ENCODE measurements around the gene AKT1. TPM values are rescaled to one million over a fixed set of nuclear protein-coding genes. Genes with fewer than 3 reads are reported as not detected.
A peak's percentile ranks its signal among the peaks of the same experiment; 100 is the strongest.

Gene AKT1
- total and polyA plus RNA-seq, 7 experiments from 2014 or later: 6.8 to 131 (median 71.0) TPM

GRCh38 chr14:104768437-104769323, 26.9 kb downstream of the AKT1 start:
- no peak overlapping the region for H3K27ac Mint-ChIP-seq
- H3K36me3 Mint-ChIP-seq: peaks cover 0 to 26% (median 7%) of the 10 kb centered on the region in 5 donors
- H3K27me3 Mint-ChIP-seq: no peaks in the 10 kb centered on the region

GRCh38 chr14:104767634-104767918, 28.0 kb downstream of the AKT1 start:
- H3K4me3 ChIP-seq (ENCODE audit: low read length): no peak overlapping the region
- Mint-ChIP-seq H3K4me3 (no peak overlapping the region), H3K27ac (no peak overlapping the region), H3K9me3 (peaks cover 0 to 4% (median 0%) of the 10 kb centered on the region in 11 donors), H3K27me3 (no peaks in the 10 kb centered on the region), H3K36me3 (peaks cover 0 to 23% (median 7%) of the 10 kb centered on the region in 5 donors), H3K4me1 (peaks cover 0 to 10% (median 2%) of the 10 kb centered on the region in 7 donors)
- peaks cover 0 to 4% (median 0%) of the 10 kb centered on the region in 3 experiments for H3K9me3 ChIP-seq (ENCODE audit: control insufficient read depth in 2 of 3, low read length in 3 of 3)
- intact Hi-C loops (cut with micrococcal nuclease): loop anchor here (1.0 to 5.0 kb wide), 2 partner anchors 45 to 98 kb away; partner anchors contain the start of genes ADSS1 (in 1 of the 2) and CEP170B (in 1 of the 2)
- ChIA-PET CTCF (interaction anchor here (1.7 kb wide), 1 partner anchor 15 kb away, joined by 9 read pairs; the partner anchor contains the start of gene SIVA1), POLR2A (no interaction called here)
- DNase-seq (no peak), ATAC-seq (no peak)
- H3K36me3 ChIP-seq (ENCODE audit: control insufficient read depth in 2 of 3, insufficient read depth in 3 of 3, low read length in 3 of 3): peaks cover 0 to 21% (median 0%) of the 10 kb centered on the region in 3 experiments
- H3K27ac ChIP-seq (ENCODE audit: low read depth, low read length): no peak overlapping the region
- H3K27me3 ChIP-seq (ENCODE audit: control insufficient read depth in 2 of 2, insufficient read depth in 2 of 2, low read length in 2 of 2): no peaks in the 10 kb centered on the region
- H3K4me1 ChIP-seq (ENCODE audit: control insufficient read depth in 2 of 2, insufficient read depth in 2 of 2, low read length in 2 of 2): no peaks in the 10 kb centered on the region

More at GRCh38 chr14:104768437-104769323, 26.9 kb downstream of the AKT1 start:
- peaks cover 0 to 4% (median 0%) of the 10 kb centered on the region in 3 experiments for H3K9me3 ChIP-seq (ENCODE audit: control insufficient read depth in 2 of 3, low read length in 3 of 3)
- H3K4me1 Mint-ChIP-seq: peaks cover 0 to 10% (median 2%) of the 10 kb centered on the region in 7 donors
- ChIA-PET CTCF (interaction anchor here (0.6 to 1.9 kb wide), 13 partner anchors 10 to 148 kb away, joined by 3 to 26 read pairs (median 3); partner anchors contain the start of genes SIVA1 and ZBTB42), POLR2A (interaction anchor here (0.6 to 1.8 kb wide), 5 partner anchors 16 to 60 kb away, joined by 3 to 7 read pairs (median 4); partner anchors contain the start of genes SIVA1 and ZBTB42)
- H3K9me3 Mint-ChIP-seq: peaks cover 0 to 4% (median 0%) of the 10 kb centered on the region in 11 donors
- peaks cover 0 to 32% (median 4%) of the 10 kb centered on the region in 3 experiments for H3K36me3 ChIP-seq (ENCODE audit: control insufficient read depth in 2 of 3, insufficient read depth in 3 of 3, low read length in 3 of 3)
- no peaks in the 10 kb centered on the region for H3K27me3 ChIP-seq (ENCODE audit: control insufficient read depth in 2 of 2, insufficient read depth in 2 of 2, low read length in 2 of 2)
- H3K4me3 Mint-ChIP-seq: peak overlapping the region in 1 of 10 donors; percentile 37
- H3K4me3 ChIP-seq (ENCODE audit: low read length): no peak overlapping the region
- intact Hi-C loops (cut with micrococcal nuclease): loop anchor here (1.0 to 5.0 kb wide), 7 partner anchors 15 to 277 kb away; partner anchors contain the start of genes SIVA1 (in 2 of the 2) and ADSS1 (in 1 of the 2)
- H3K27ac ChIP-seq (ENCODE audit: low read depth, low read length): no peak overlapping the region
- ATAC-seq: peak; percentile 96
- peak; percentile 78 to 96 (median 87) for DNase-seq
- no peaks in the 10 kb centered on the region for H3K4me1 ChIP-seq (ENCODE audit: control insufficient read depth in 2 of 2, insufficient read depth in 2 of 2, low read length in 2 of 2)

- Mint-ChIP-seq H3K4me1 (peaks cover 0 to 12% (median 3%) of the 10 kb centered on the region in 7 donors), H3K9me3 (peaks cover 0 to 4% (median 0%) of the 10 kb centered on the region in 11 donors), H3K36me3 (peaks cover 3 to 21% (median 11%) of the 10 kb centered on the region in 5 donors), H3K4me3 (no peak overlapping the region), H3K27me3 (no peaks in the 10 kb centered on the region), H3K27ac (no peak overlapping the region)
- Histone ChIP-seq H3K4me3 (ENCODE audit: low read length) (no peak overlapping the region), H3K36me3 (ENCODE audit: control insufficient read depth in 2 of 3, insufficient read depth in 3 of 3, low read length in 3 of 3) (peaks cover 0 to 16% (median 0%) of the 10 kb centered on the region in 3 experiments), H3K27ac (ENCODE audit: low read depth, low read length) (no peak overlapping the region), H3K4me1 (ENCODE audit: control insufficient read depth in 2 of 2, insufficient read depth in 2 of 2, low read length in 2 of 2) (no peaks in the 10 kb centered on the region), H3K27me3 (ENCODE audit: control insufficient read depth in 2 of 2, insufficient read depth in 2 of 2, low read length in 2 of 2) (no peaks in the 10 kb centered on the region), H3K9me3 (ENCODE audit: control insufficient read depth in 2 of 3, low read length in 3 of 3) (peaks cover 0 to 4% (median 0%) of the 10 kb centered on the region in 3 experiments)
- POLR2A ChIA-PET: interaction anchor here (1.2 to 1.4 kb wide), 2 partner anchors 14 to 59 kb away, joined by 4 to 5 read pairs; partner anchors contain the start of gene SIVA1
- no peak for ATAC-seq
- no peak for DNase-seq
- intact Hi-C loops (cut with micrococcal nuclease): loop anchor here (1.0 to 5.0 kb wide), 2 partner anchors 45 to 98 kb away; partner anchors contain the start of genes ADSS1 (in 1 of the 2) and CEP170B (in 1 of the 2)
- CTCF ChIA-PET: interaction anchor here (0.9 to 1.9 kb wide), 4 partner anchors 15 to 163 kb away, joined by 3 to 9 read pairs (median 6); partner anchors contain the start of gene SIVA1
These were observed 28.5 kb downstream of the AKT1 start for GRCh38 chr14:104766863-104767633.

- Histone ChIP-seq H3K4me1 (ENCODE audit: control insufficient read depth in 2 of 2, insufficient read depth in 2 of 2, low read length in 2 of 2) (no peaks in the 10 kb centered on the region), H3K4me3 (ENCODE audit: low read length) (no peak overlapping the region), H3K9me3 (ENCODE audit: control insufficient read depth in 2 of 3, low read length in 3 of 3) (peaks cover 0 to 4% (median 0%) of the 10 kb centered on the region in 3 experiments), H3K27me3 (ENCODE audit: control insufficient read depth in 2 of 2, insufficient read depth in 2 of 2, low read length in 2 of 2) (no peaks in the 10 kb centered on the region), H3K27ac (ENCODE audit: low read depth, low read length) (no peak overlapping the region), H3K36me3 (ENCODE audit: control insufficient read depth in 2 of 3, insufficient read depth in 3 of 3, low read length in 3 of 3) (peaks cover 0 to 12% (median 0%) of the 10 kb centered on the region in 3 experiments)
- Mint-ChIP-seq H3K27me3 (no peaks in the 10 kb centered on the region), H3K4me1 (peaks cover 0 to 12% (median 4%) of the 10 kb centered on the region in 7 donors), H3K9me3 (peaks cover 0 to 4% (median 0%) of the 10 kb centered on the region in 11 donors), H3K27ac (peak overlapping the region in 1 of 9 donors; percentile 17), H3K4me3 (no peak overlapping the region), H3K36me3 (peaks cover 6 to 23% (median 16%) of the 10 kb centered on the region in 5 donors)
- ChIA-PET POLR2A (interaction anchor here (1.2 to 1.4 kb wide), 2 partner anchors 14 to 60 kb away, joined by 4 to 5 read pairs; partner anchors contain the start of gene SIVA1), CTCF (interaction anchor here (0.8 to 1.9 kb wide), 6 partner anchors 14 to 556 kb away, joined by 3 to 9 read pairs (median 5); partner anchors contain the start of gene SIVA1)
- ATAC-seq (no peak), DNase-seq (no peak)
- intact Hi-C loops (cut with micrococcal nuclease): loop anchor here in 1 of 2 donors (5.0 kb wide), 1 partner anchor 44 kb away; the partner anchor contains the start of gene ADSS1
These were observed 29.2 kb downstream of the AKT1 start for GRCh38 chr14:104766256-104766862.

GRCh38 chr14:104765517-104765916, 30.0 kb downstream of the AKT1 start:
- POLR2A ChIA-PET: interaction anchor here (1.4 kb wide), 1 partner anchor 60 kb away, joined by 5 read pairs; no protein-coding TSS in a partner anchor
- intact Hi-C loops (cut with micrococcal nuclease): loop anchor here in 1 of 2 donors (5.0 kb wide), 1 partner anchor 43 kb away; the partner anchor contains the start of gene ADSS1
- Mint-ChIP-seq H3K27me3 (no peaks in the 10 kb centered on the region), H3K4me3 (no peak overlapping the region), H3K27ac (peak overlapping the region in 1 of 9 donors; percentile 69), H3K9me3 (no peaks in the 10 kb centered on the region), H3K36me3 (peaks cover 9 to 23% (median 13%) of the 10 kb centered on the region in 5 donors), H3K4me1 (peaks cover 0 to 12% (median 4%) of the 10 kb centered on the region in 7 donors)
- Histone ChIP-seq H3K4me1 (ENCODE audit: control insufficient read depth in 2 of 2, insufficient read depth in 2 of 2, low read length in 2 of 2) (no peaks in the 10 kb centered on the region), H3K27me3 (ENCODE audit: control insufficient read depth in 2 of 2, insufficient read depth in 2 of 2, low read length in 2 of 2) (no peaks in the 10 kb centered on the region), H3K4me3 (ENCODE audit: low read length) (no peak overlapping the region), H3K36me3 (ENCODE audit: control insufficient read depth in 2 of 3, insufficient read depth in 3 of 3, low read length in 3 of 3) (peaks cover 0 to 12% (median 0%) of the 10 kb centered on the region in 3 experiments), H3K9me3 (ENCODE audit: control insufficient read depth in 2 of 3, low read length in 3 of 3) (no peaks in the 10 kb centered on the region), H3K27ac (ENCODE audit: low read depth, low read length) (no peak overlapping the region)
- ATAC-seq (no peak), DNase-seq (no peak)
- CTCF ChIA-PET: interaction anchor here (0.6 to 1.9 kb wide), 4 partner anchors 54 to 277 kb away, joined by 3 to 8 read pairs (median 5); no protein-coding TSS in a partner anchor

Measured in naive thymus-derived CD4-positive, alpha-beta T cell (primary cell).